ENCODE measurements around the gene VWA5B1.

Gene VWA5B1

DNA sequence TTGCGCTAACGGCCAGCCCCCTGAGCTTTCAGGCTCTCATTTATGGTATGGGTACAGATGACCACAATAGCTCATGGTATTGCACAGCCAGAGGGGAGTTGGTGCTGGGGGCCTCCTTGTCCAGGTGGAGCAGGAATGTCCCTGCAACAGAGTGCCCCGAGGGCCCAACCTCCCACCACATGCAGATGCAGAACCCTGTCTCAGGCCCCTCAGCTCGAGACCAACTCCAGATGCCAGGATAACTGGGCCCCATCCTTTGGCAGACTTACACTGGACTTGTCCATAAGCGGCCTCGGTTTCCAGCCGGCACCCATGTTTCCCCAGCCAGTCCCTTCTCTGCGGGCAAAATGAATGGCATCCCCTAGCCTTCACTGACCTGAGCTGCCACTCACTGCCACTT lies 67.1 kb downstream of the VWA5B1 start:
- Mint-ChIP-seq H3K27ac (no peak overlapping the region), H3K4me3 (no peak overlapping the region), H3K4me1 (ENCODE audit: low read depth) (peaks cover 23% of the 10 kb centered on the region), H3K36me3 (ENCODE audit: low read depth) (no peaks in the 10 kb centered on the region), H3K9me3 (no peaks in the 10 kb centered on the region), H3K27me3 (peaks cover 49% of the 10 kb centered on the region)

DNA sequence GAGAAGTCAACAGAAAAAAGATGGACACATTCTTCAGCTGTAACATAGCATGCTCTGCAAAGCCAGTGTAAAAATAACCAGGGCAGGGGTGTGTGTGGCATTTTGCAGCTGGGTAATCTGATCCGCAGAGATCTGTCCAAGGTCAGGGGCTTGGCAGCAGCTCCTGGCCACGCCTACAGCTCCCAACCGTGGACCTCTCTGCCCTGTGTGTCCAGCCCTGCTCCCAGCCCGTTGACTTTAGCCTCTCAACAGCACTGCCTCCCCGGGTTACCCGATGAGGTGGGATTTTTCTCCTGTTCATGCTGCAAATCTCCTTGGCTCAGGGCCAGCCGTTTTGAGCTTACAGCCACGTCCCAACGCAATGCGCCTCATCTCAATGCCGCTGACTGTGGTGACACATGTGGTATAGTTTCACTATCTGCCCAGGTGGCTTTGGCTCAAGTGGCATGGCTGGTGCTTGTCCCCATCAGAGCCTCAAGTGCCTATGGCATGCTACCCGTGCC lies 68.1 kb downstream of the VWA5B1 start:
- no peaks in the 10 kb centered on the region for H3K9me3 Mint-ChIP-seq
- H3K36me3 Mint-ChIP-seq (ENCODE audit: low read depth): no peaks in the 10 kb centered on the region
- peaks cover 23% of the 10 kb centered on the region for H3K4me1 Mint-ChIP-seq (ENCODE audit: low read depth)
- H3K27me3 Mint-ChIP-seq: peaks cover 56% of the 10 kb centered on the region
- no peak overlapping the region for H3K27ac Mint-ChIP-seq
- H3K4me3 Mint-ChIP-seq: no peak overlapping the region

- Mint-ChIP-seq H3K9me3 (no peaks in the 10 kb centered on the region), H3K27me3 (peaks cover 64% of the 10 kb centered on the region)
These were observed 69.0 kb downstream of the VWA5B1 start for GRCh38 chr1:20359451-20360330.

DNA sequence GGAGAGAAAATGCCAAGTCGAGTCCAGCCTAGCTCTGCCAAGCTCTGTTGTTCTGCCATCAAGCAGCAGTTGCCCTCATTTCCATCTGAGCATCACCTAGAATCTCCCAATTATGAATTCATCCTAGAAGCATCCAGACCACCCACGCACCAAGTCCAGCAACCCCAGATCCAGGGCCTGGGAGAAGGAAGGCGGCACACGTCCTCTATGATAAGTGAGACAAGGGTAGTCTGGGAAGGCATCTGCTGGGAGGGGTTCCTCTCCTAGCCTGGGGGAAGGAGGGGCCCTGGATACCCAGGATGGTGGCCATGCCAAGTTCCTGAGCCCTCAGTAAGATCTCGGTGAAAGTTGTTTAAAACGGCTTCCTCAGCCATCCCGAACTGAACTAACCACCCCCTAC lies 70.7 kb downstream of the VWA5B1 start:
- Mint-ChIP-seq H3K4me3 (no peak overlapping the region), H3K36me3 (ENCODE audit: low read depth) (no peaks in the 10 kb centered on the region), H3K9me3 (no peaks in the 10 kb centered on the region), H3K4me1 (ENCODE audit: low read depth) (peaks cover 17% of the 10 kb centered on the region), H3K27ac (no peak overlapping the region), H3K27me3 (peaks cover 76% of the 10 kb centered on the region)

More at GRCh38 chr1:20359451-20360330, 69.0 kb downstream of the VWA5B1 start:
- H3K36me3 Mint-ChIP-seq (ENCODE audit: low read depth): no peaks in the 10 kb centered on the region
- peak overlapping the region; percentile 29 for H3K27ac Mint-ChIP-seq
- peaks cover 23% of the 10 kb centered on the region for H3K4me1 Mint-ChIP-seq (ENCODE audit: low read depth)
- H3K4me3 Mint-ChIP-seq: no peak overlapping the region

GRCh38 chr1:20361805-20362381 lies 71.2 kb downstream of the VWA5B1 start:
- no peaks in the 10 kb centered on the region for H3K36me3 Mint-ChIP-seq (ENCODE audit: low read depth)
- H3K4me1 Mint-ChIP-seq (ENCODE audit: low read depth): peaks cover 15% of the 10 kb centered on the region

GRCh38 chr1:20362856-20363255 lies 72.2 kb downstream of the VWA5B1 start:
- peaks cover 15% of the 10 kb centered on the region for H3K4me1 Mint-ChIP-seq (ENCODE audit: low read depth)
- no peaks in the 10 kb centered on the region for H3K9me3 Mint-ChIP-seq
- no peaks in the 10 kb centered on the region for H3K36me3 Mint-ChIP-seq (ENCODE audit: low read depth)
- H3K4me3 Mint-ChIP-seq: no peak overlapping the region
- H3K27ac Mint-ChIP-seq: no peak overlapping the region
- peaks cover 82% of the 10 kb centered on the region for H3K27me3 Mint-ChIP-seq

More at GRCh38 chr1:20361805-20362381, 71.2 kb downstream of the VWA5B1 start:
- Mint-ChIP-seq H3K27ac (no peak overlapping the region), H3K9me3 (no peaks in the 10 kb centered on the region), H3K27me3 (peaks cover 76% of the 10 kb centered on the region), H3K4me3 (no peak overlapping the region)

- peaks cover 83% of the 10 kb centered on the region for H3K27me3 Mint-ChIP-seq
- H3K9me3 Mint-ChIP-seq: no peaks in the 10 kb centered on the region
- no peak overlapping the region for H3K27ac Mint-ChIP-seq
- no peak overlapping the region for H3K4me3 Mint-ChIP-seq
- no peaks in the 10 kb centered on the region for H3K4me1 Mint-ChIP-seq (ENCODE audit: low read depth)
- no peaks in the 10 kb centered on the region for H3K36me3 Mint-ChIP-seq (ENCODE audit: low read depth)
These were observed 74.9 kb downstream of the VWA5B1 start for GRCh38 chr1:20365421-20366055.

GRCh38 chr1:20366056-20366462 lies 75.4 kb downstream of the VWA5B1 start:
- peaks cover 87% of the 10 kb centered on the region for H3K27me3 Mint-ChIP-seq
- no peaks in the 10 kb centered on the region for H3K4me1 Mint-ChIP-seq (ENCODE audit: low read depth)
- H3K9me3 Mint-ChIP-seq: no peaks in the 10 kb centered on the region
- no peaks in the 10 kb centered on the region for H3K36me3 Mint-ChIP-seq (ENCODE audit: low read depth)
- no peak overlapping the region for H3K27ac Mint-ChIP-seq
- no peak overlapping the region for H3K4me3 Mint-ChIP-seq

DNA sequence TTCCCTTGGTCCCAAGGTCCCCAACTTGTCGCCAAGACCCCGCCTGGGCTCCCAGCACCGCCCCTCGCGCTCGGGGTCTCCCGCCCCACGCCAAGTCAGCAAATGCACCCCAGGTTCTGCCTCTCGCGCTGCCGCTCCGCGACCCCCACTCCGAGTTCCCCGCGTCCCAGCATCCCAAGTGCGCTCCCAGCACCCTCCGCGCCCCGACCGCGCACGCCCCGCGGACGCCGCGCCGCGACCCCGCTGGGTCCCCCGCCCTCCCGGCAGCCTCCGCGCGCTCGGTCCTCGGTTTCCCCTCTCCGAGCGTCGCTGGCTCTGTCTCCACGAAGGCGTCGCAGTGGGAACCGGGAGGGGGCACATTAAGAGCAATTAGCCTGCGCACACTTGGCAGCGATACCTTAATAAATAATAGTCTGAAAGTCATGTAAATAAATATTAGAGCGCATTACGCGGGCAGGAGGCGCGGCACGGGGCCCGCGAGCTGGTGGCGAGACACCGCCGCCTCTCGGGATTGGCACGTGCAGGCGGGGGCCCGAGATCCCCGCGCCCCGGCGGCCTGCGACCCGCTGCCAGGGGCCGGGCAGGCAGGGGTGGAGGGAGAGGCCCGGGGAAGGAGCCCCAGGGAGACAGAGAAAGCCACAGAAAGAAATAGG lies 75.9 kb downstream of the VWA5B1 start:
- H3K4me1 Mint-ChIP-seq (ENCODE audit: low read depth): peaks cover 2% of the 10 kb centered on the region
- no peak overlapping the region for H3K27ac Mint-ChIP-seq
- H3K4me3 Mint-ChIP-seq: no peak overlapping the region
- no peaks in the 10 kb centered on the region for H3K9me3 Mint-ChIP-seq
- H3K27me3 Mint-ChIP-seq: peaks cover 88% of the 10 kb centered on the region
- H3K36me3 Mint-ChIP-seq (ENCODE audit: low read depth): no peaks in the 10 kb centered on the region

DNA sequence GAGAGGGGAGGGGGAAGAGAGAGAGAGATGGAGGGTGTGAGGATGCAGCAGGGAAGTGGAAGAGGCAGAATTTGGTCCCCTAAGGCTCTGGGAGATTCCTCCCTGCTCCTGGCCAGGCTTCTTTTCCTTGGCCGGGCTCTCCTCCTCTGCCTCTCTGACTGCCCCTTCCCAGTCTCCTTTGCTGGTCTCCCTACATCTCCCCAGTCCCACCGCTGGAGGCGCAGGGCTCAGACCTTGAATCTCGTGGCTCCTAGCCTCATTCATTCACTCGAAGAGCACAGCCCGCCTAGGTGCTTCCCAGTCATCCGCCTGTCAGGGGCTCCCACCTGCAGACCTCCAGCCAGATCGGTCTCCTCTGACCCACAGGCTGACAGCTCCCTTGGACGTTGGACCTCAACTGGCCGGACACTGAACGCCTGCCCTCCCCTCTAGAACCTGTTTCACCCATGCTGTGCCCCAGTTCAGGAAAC lies 76.5 kb downstream of the VWA5B1 start:
- Mint-ChIP-seq H3K4me3 (no peak overlapping the region), H3K27ac (no peak overlapping the region), H3K4me1 (ENCODE audit: low read depth) (peaks cover 8% of the 10 kb centered on the region), H3K27me3 (peaks cover 88% of the 10 kb centered on the region), H3K9me3 (no peaks in the 10 kb centered on the region), H3K36me3 (ENCODE audit: low read depth) (no peaks in the 10 kb centered on the region)

DNA sequence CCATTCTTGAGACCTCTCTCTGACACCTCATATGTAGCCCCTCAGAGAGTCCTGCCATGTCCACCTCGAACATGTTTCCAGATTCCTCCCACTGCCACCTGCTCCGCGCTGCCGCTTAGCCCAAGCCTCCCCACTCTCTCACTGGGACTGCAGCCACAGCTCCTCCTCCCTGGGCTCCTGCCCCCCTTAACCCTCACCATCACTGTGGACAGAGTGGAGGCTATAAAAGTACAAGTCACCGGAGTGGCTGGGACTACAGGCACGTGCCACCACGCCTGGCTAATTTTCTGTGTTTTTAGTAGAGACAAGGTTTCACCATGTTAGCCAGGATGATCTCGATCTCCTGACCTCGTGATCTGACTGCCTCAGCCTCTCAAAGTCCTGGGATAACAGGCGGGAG lies 77.0 kb downstream of the VWA5B1 start:
- no peak overlapping the region for H3K4me3 Mint-ChIP-seq
- peaks cover 8% of the 10 kb centered on the region for H3K4me1 Mint-ChIP-seq (ENCODE audit: low read depth)
- H3K27me3 Mint-ChIP-seq: peaks cover 86% of the 10 kb centered on the region

DNA sequence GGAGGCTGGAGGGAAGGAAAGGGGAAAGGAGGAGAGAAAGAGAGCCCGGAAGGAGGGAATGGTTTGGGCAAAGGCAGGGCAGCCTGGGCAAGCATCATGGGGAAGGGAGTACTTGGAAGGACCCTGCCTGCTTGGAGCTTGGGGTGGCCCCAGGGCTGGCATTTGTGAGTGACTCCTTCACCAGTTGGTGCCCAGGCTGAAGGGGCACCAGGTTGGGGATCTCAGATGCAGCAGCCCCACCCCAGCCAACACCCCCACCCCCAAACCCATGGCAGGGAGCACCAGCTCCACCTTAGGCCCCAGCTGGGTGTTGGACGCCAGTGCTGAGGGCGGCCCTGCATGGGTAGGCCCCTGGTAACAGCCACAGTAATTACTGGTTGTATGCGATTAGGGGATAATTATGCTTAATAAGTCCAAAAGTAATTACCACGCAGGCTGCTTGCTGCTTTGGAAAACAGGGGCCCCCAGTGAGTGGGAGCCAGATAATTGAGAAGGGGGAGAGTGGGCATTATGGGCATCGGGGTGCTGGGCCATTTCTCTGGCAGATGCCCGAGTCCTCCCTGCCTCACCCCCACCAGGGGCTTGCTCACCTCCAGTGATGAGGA lies 78.3 kb downstream of the VWA5B1 start:
- Mint-ChIP-seq H3K36me3 (ENCODE audit: low read depth) (no peaks in the 10 kb centered on the region), H3K27me3 (peaks cover 75% of the 10 kb centered on the region), H3K9me3 (no peaks in the 10 kb centered on the region), H3K27ac (no peak overlapping the region), H3K4me3 (no peak overlapping the region), H3K4me1 (ENCODE audit: low read depth) (peaks cover 8% of the 10 kb centered on the region)

More for the DNA sequence above, 77.0 kb downstream of the VWA5B1 start:
- H3K27ac Mint-ChIP-seq: no peak overlapping the region
- H3K9me3 Mint-ChIP-seq: no peaks in the 10 kb centered on the region
- H3K36me3 Mint-ChIP-seq (ENCODE audit: low read depth): no peaks in the 10 kb centered on the region

GRCh38 chr1:20370698-20371097 lies 80.0 kb downstream of the VWA5B1 start:
- Mint-ChIP-seq H3K27ac (no peak overlapping the region), H3K4me1 (ENCODE audit: low read depth) (peaks cover 8% of the 10 kb centered on the region), H3K9me3 (no peaks in the 10 kb centered on the region), H3K27me3 (peaks cover 66% of the 10 kb centered on the region), H3K4me3 (no peak overlapping the region), H3K36me3 (ENCODE audit: low read depth) (no peaks in the 10 kb centered on the region)

DNA sequence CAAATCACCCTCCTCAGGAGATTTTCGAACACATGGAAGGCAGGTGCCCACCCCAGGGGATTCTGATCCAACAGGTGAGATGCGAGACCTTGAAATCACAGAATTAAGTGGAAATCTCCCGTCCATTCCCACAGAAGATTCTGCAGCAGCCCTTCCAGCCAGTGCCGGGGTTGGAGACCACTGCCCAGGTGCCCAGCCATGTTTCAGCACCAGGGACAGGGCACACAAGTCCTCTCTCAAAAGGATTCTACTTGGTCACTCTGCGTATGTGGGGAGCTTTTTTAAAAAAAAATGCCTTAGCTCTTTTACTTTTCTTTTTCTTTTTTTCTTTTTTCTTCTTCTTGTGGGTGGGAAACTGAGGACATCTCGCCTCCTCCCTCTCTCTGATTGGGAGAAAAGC lies 80.7 kb downstream of the VWA5B1 start:
- H3K9me3 Mint-ChIP-seq: no peaks in the 10 kb centered on the region
- H3K4me1 Mint-ChIP-seq (ENCODE audit: low read depth): peaks cover 8% of the 10 kb centered on the region
- H3K27me3 Mint-ChIP-seq: peaks cover 66% of the 10 kb centered on the region

More for the DNA sequence above, 80.7 kb downstream of the VWA5B1 start:
- Mint-ChIP-seq H3K27ac (no peak overlapping the region), H3K36me3 (ENCODE audit: low read depth) (no peaks in the 10 kb centered on the region), H3K4me3 (no peak overlapping the region)

Measured in stimulated activated naive CD8-positive, alpha-beta T cell treated with anti-CD3 and anti-CD28 coated beads, Interleukin-15, Interleukin-2, amounts not matched to agents 100 ng/mL and 50 ng/mL, for 24 hours (primary cell).